GM12801 (cell line): Measurements from ENCODE around the gene SLC41A1.

Experiments
- CTCF ChIP-seq: IDR thresholded peaks from one replicate; pipeline ENCODE4 v1.5.1; 2011; ENCODE audit warnings: control low read depth; ENCODE audit not compliant: insufficient read length; ENCODE audit errors: extremely low read depth

Gene SLC41A1

GRCh38 chr1:205843036-205843859 lies 30.2 kb upstream of the SLC41A1 start:
- TF ChIP-seq CTCF, result no peak

GRCh38 chr1:205842229-205842628 lies 29.2 kb upstream of the SLC41A1 start:
- TF ChIP-seq CTCF, result no peak

- TF ChIP-seq CTCF, result no peak
These were observed 27.3 kb upstream of the SLC41A1 start for GRCh38 chr1:205840146-205840923.

- no peak for TF ChIP-seq CTCF
These were observed 24.5 kb upstream of the SLC41A1 start for GRCh38 chr1:205837382-205837970.

GRCh38 chr1:205834751-205835150 lies 21.8 kb upstream of the SLC41A1 start:
- TF ChIP-seq CTCF, result no peak

GRCh38 chr1:205832326-205832751 lies 19.3 kb upstream of the SLC41A1 start:
- TF ChIP-seq CTCF, result no peak

- TF ChIP-seq CTCF, result no peak
These were observed 14.6 kb upstream of the SLC41A1 start for GRCh38 chr1:205827623-205828022.
